Measurements from ENCODE around the gene MARCHF5. TPM values are rescaled to one million over a fixed set of nuclear protein-coding genes. Genes with fewer than 3 reads are reported as not detected.

MARCHF5 gene
- polyA plus RNA-seq, 1 donor (not counting 4 experiments of a cell fraction or from before 2014, with no cell fraction given): 54.1 TPM

GRCh38 chr10:92303096-92303495, 12.1 kb downstream of the MARCHF5 start:
- no peaks in the 10 kb centered on the region for H3K9me3 ChIP-seq (ENCODE audit: control insufficient read depth, low read depth, low read length)
- no peaks in the 10 kb centered on the region for H3K27me3 ChIP-seq (ENCODE audit: control insufficient read depth, extremely low read depth, insufficient read depth, low read length)
- peaks cover 0 to 5% of the 10 kb centered on the region in 2 experiments for H3K36me3 ChIP-seq (ENCODE audit: control insufficient read depth in 2 of 2, extremely low read depth in 1 of 2, insufficient read depth in 2 of 2, low read length in 2 of 2)
- H3K4me1 ChIP-seq (ENCODE audit: control insufficient read depth, extremely low read depth, insufficient read depth, low read length): no peaks in the 10 kb centered on the region
- FAIRE-seq: no peak
- H3K4me3 ChIP-seq (ENCODE audit: control insufficient read depth in 2 of 3, extremely low read depth in 1 of 3, insufficient read depth in 2 of 3, low read depth in 1 of 3, low read length in 3 of 3): no peak overlapping the region
- peaks cover 3% of the 10 kb centered on the region for H4K20me1 ChIP-seq (ENCODE audit: control insufficient read depth, extremely low read depth, insufficient read depth, low read length)
- no peak overlapping the region for H3K4me2 ChIP-seq (ENCODE audit: control insufficient read depth, extremely low read depth, insufficient read depth, low read depth, low read length)
- no peak overlapping the region for H3K9ac ChIP-seq (ENCODE audit: control insufficient read depth, extremely low read depth, insufficient read depth, low read length)
- peaks cover 92% of the 10 kb centered on the region for H3K79me2 ChIP-seq (ENCODE audit: control insufficient read depth, insufficient read depth, low read length)
- TF ChIP-seq EZH2 (IDR thresholded peaks at IDR 0.05; ENCODE audit: low read length) (no peak), CTCF (optimal IDR thresholded peaks at IDR 0.05 in 1 of 3, IDR thresholded peaks at IDR 0.05 in 1 of 3, conservative IDR thresholded peaks at IDR 0.05 in 1 of 3; ENCODE audit: extremely low read depth in 1 of 3, insufficient read depth in 2 of 3, low read length in 3 of 3) (no peak)
- no peaks in the 10 kb centered on the region for H3K9me1 ChIP-seq (ENCODE audit: control insufficient read depth, extremely low read depth, insufficient read depth, low read length)
- dilution Hi-C loops (cut with MboI; ENCODE audit: extremely low pct_ligation_motif_present, low sequenced_read_pairs): no loop called here
- no peak for DNase-seq (ENCODE audit: low read depth, low spot score)
- no peak overlapping the region for H3K27ac ChIP-seq (ENCODE audit: control insufficient read depth, insufficient read depth, low read length)
- H2AFZ ChIP-seq (ENCODE audit: control insufficient read depth, low read length): no peak overlapping the region

- FAIRE-seq (no peak), DNase-seq (ENCODE audit: low read depth, low spot score) (no peak)
- Histone ChIP-seq H4K20me1 (ENCODE audit: control insufficient read depth, extremely low read depth, insufficient read depth, low read length) (peaks cover 3% of the 10 kb centered on the region), H3K27me3 (ENCODE audit: control insufficient read depth, extremely low read depth, insufficient read depth, low read length) (no peaks in the 10 kb centered on the region), H3K36me3 (ENCODE audit: control insufficient read depth in 2 of 2, extremely low read depth in 1 of 2, insufficient read depth in 2 of 2, low read length in 2 of 2) (peaks cover 0 to 2% of the 10 kb centered on the region in 2 experiments), H3K9me1 (ENCODE audit: control insufficient read depth, extremely low read depth, insufficient read depth, low read length) (no peaks in the 10 kb centered on the region), H3K4me2 (ENCODE audit: control insufficient read depth, extremely low read depth, insufficient read depth, low read depth, low read length) (no peak overlapping the region), H3K27ac (ENCODE audit: control insufficient read depth, insufficient read depth, low read length) (no peak overlapping the region), H3K79me2 (ENCODE audit: control insufficient read depth, insufficient read depth, low read length) (peaks cover 90% of the 10 kb centered on the region), H3K4me1 (ENCODE audit: control insufficient read depth, extremely low read depth, insufficient read depth, low read length) (no peaks in the 10 kb centered on the region), H3K4me3 (ENCODE audit: control insufficient read depth in 2 of 3, extremely low read depth in 1 of 3, insufficient read depth in 2 of 3, low read depth in 1 of 3, low read length in 3 of 3) (no peak overlapping the region), H3K9ac (ENCODE audit: control insufficient read depth, extremely low read depth, insufficient read depth, low read length) (no peak overlapping the region), H2AFZ (ENCODE audit: control insufficient read depth, low read length) (no peak overlapping the region), H3K9me3 (ENCODE audit: control insufficient read depth, low read depth, low read length) (no peaks in the 10 kb centered on the region)
- TF ChIP-seq CTCF (optimal IDR thresholded peaks at IDR 0.05 in 1 of 3, IDR thresholded peaks at IDR 0.05 in 1 of 3, conservative IDR thresholded peaks at IDR 0.05 in 1 of 3; ENCODE audit: extremely low read depth in 1 of 3, insufficient read depth in 2 of 3, low read length in 3 of 3) (no peak), EZH2 (IDR thresholded peaks at IDR 0.05; ENCODE audit: low read length) (no peak)
- dilution Hi-C loops (cut with MboI; ENCODE audit: extremely low pct_ligation_motif_present, low sequenced_read_pairs): no loop called here
These were observed 13.1 kb downstream of the MARCHF5 start for GRCh38 chr10:92304061-92304460.

Data from keratinocyte (primary cell).